HTR-8/SVneo (cell line): ENCODE results near the gene OBSCN.

Experiments
- DNase-seq: peaks from one replicate; pipeline ENCODE4 v3.0.0; 2011; ENCODE audit warnings: low spot score, mixed read lengths; ENCODE audit not compliant: insufficient read length
- FAIRE-seq: peaks from 2 replicates; lab custom pipeline; 2011; peaks lifted over from hg19 to GRCh38; lab: Jason Lieb, UNC

OBSCN gene

DNA sequence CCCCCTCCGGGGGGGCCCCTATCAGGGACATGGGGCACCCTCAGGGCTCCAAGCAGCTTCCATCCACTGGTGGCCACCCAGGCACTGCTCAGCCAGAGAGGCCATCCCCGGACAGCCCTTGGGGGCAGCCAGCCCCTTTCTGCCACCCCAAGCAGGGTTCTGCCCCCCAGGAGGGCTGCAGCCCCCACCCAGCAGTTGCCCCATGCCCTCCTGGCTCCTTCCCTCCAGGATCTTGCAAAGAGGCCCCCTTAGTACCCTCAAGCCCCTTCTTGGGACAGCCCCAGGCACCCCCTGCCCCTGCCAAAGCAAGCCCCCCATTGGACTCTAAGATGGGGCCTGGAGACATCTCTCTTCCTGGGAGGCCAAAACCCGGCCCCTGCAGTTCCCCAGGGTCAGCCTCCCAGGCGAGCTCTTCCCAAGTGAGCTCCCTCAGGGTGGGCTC is 163.9 kb downstream of the OBSCN start:
- FAIRE-seq (no peak), DNase-seq (no peak)

DNA sequence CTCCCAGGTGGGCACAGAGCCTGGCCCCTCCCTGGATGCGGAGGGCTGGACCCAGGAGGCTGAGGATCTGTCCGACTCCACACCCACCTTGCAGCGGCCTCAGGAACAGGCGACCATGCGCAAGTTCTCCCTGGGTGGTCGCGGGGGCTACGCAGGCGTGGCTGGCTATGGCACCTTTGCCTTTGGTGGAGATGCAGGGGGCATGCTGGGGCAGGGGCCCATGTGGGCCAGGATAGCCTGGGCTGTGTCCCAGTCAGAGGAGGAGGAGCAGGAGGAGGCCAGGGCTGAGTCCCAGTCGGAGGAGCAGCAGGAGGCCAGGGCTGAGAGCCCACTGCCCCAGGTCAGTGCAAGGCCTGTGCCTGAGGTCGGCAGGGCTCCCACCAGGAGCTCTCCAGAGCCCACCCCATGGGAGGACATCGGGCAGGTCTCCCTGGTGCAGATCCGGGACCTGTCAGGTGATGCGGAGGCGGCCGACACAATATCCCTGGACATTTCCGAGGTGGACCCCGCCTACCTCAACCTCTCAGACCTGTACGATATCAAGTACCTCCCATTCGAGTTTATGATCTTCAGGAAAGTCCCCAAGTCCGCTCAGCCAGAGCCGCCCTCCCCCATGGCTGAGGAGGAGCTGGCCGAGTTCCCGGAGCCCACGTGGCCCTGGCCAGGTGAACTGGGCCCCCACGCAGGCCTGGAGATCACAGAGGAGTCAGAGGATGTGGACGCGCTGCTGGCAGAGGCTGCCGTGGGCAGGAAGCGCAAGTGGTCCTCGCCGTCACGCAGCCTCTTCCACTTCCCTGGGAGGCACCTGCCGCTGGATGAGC is 164.5 kb downstream of the OBSCN start:
- FAIRE-seq (no peak), DNase-seq (no peak)

DNA sequence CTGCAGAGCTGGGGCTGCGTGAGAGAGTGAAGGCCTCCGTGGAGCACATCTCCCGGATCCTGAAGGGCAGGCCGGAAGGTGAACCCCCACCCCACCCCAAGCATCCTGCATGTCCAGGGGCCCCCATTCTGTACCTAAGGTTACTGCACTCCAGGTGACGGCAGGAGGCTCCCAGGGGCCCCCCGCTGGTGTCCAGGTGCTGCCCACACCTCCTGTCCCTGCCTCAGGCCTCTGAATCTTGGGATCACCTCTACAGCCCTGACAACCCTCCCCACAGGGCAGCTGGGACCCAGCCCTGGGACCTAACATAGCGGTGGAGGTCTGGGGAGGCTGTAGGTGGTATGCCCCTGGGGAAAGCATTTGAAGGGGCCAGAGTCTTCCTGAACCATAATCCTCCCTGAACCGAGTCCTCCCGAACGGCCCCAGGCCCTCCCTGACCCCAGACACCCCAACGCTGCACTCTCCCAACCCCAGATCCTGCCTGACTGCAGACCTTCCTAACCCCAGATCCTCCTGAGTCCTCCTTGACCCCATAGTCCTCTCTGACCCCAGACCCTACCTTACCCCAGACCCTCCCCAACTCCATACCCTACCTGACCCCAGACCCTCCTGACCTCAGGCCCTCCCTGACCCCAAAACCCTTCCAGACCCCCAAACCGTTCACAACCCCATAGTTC is 165.3 kb downstream of the OBSCN start:
- DNase-seq (no peak), FAIRE-seq (no peak)

DNA sequence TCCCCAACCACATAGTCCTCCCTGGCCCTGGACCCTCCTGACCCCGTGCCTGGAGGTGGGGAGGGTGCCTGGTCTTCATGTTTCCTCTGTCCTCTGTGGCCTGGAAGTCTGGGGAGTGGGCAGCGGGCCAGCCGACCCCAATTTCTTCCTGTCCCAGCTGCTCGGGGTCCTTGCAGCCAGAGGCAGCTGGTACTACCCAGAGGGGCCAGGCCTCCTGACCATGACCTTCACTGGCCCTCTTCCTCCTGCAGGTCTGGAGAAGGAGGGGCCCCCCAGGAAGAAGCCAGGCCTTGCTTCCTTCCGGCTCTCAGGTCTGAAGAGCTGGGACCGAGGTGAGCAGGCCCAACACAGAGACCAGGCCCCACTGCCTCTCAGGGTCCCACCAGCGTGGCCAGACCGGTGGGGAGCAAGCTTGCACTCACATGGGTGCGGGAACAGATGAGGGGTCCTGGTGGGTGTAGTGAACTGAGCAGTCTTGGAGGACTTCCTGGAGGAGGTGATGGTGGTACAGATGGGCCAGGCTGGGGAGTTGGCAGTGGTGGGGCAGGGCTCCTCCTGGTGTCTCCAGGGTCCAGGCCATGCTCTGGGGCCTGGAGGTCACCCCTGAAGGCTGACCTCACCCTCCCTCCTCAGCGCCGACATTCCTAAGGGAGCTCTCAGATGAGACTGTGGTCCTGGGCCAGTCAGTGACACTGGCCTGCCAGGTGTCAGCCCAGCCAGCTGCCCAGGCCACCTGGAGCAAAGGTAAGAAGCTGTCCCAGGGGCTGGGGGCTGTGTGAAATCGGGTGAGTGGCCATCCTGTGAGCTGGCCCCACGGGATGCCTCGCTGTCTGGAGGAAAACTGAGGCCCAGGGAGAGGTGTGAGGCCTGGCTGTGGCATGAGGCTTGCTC is 166.1 kb downstream of the OBSCN start:
- DNase-seq, result no peak
- no peak for FAIRE-seq

DNA sequence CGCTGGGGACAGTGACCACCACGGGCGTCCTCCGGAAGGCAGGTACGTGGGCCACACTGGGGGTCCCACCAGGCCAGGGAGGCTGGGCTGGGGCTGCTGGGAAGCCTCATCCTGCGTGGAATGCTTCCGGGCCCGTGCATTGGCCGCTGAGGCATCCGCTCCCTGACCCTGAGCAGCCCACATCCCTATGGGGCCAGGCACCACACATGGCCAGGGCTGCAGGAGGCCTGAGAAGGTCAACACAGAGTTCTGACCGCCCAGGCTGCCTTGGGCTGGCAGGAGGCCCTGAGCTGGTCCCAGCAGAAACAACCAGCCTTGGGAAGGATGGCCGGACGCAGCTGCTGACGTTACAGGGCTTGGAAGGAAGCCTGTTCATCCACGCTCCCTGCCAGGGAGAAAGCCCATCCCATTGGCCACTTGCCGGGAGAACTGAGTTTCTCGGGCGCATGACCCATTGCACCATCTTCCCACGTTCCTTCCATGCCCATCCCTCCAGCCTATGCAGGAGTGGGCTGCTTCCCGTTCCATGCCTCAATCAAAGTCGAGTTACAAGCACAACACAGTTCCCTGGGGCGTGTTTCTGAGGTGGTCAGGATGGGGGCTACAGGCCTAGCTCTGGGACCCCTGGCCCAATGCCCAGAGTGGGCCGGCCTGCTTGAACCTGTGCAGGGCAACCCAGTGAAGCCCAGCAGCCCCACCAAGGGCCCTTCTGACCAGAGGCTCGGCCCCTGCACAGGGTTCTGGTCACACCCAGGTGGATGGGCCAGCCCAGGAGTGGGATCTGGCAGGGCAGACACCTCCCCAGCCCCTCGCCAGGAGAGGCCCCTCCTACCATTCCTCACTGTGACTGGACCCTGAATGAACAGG is 167.1 kb downstream of the OBSCN start:
- DNase-seq (no peak), FAIRE-seq (no peak)

DNA sequence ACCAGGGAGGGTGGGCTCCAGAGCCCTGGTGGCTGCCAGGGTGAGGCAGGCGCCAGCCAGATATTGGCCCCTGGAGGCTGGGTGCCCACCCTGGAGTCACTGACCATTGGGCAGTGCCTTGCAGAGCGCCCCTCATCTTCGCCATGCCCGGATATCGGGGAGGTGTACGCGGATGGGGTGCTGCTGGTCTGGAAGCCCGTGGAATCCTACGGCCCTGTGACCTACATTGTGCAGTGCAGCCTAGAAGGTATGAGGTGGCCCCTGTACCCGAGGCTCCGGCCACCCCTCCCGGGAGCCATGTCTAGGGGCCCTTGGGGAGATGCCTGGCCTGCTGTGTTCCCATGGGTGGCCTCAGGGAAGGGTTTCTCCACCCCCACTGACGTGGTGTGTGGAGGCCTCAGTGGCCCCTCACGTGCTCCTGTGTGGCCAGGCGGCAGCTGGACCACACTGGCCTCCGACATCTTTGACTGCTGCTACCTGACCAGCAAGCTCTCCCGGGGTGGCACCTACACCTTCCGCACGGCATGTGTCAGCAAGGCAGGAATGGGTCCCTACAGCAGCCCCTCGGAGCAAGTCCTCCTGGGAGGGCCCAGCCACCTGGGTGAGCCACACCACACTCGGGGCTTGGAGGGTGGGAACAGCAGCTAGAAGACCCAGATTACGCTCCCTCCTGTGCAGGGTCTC is 167.9 kb downstream of the OBSCN start:
- FAIRE-seq, result no peak

DNA sequence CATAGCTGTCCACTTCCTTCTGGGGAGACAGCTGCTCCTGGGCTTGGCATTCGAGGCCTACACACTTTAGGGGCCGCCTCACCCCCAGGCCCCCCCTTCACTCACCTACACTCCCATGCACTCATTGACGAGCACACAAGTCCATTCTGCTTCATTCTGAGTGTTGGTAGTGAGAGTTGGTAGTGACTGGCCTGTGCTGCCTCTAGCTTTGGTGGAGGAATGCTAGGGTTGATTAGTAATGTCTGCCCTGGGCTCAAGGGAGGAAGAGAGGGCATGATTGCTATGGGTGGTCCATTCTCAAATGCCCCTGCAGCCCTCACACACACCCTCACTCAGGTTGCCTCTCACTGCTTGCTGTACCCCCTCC is 168.4 kb downstream of the OBSCN start:
- DNase-seq (no peak), FAIRE-seq (no peak)

More for the DNA sequence above, 167.9 kb downstream of the OBSCN start:
- no peak for DNase-seq

DNA sequence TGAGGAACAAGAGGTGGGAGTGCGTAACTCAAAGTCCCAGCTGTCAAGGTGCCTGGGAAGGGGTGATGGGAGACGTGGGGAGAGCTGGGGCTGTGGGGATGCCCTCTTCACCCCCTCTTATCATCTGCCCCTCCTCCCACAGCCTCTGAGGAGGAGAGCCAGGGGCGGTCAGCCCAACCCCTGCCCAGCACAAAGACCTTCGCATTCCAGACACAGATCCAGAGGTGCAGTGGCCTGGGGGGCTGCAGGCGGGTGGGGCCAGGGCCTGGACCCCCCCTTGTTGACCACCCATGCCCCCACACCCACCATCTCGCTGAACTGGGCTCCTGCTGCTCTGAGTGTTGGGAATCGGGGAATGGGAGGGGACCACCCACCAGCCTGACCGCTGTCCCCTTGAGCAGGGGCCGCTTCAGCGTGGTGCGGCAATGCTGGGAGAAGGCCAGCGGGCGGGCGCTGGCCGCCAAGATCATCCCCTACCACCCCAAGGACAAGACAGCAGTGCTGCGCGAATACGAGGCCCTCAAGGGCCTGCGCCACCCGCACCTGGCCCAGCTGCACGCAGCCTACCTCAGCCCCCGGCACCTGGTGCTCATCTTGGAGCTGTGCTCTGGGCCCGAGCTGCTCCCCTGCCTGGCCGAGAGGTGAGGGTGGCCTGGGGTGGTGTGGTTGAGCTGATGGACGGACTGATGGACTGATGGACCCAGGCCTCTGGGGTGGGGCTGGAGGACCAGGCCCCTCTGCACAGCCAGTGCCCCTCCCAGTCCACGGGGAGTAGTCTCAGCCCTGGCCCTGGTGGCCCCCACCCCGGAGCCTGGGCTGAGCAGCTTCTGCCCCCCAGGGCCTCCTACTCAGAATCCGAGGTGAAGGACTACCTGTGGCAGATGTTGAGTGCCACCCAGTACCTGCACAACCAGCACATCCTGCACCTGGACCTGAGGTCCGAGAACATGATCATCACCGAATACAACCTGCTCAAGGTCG is 169.1 kb downstream of the OBSCN start:
- DNase-seq, result no peak
- no peak for FAIRE-seq

DNA sequence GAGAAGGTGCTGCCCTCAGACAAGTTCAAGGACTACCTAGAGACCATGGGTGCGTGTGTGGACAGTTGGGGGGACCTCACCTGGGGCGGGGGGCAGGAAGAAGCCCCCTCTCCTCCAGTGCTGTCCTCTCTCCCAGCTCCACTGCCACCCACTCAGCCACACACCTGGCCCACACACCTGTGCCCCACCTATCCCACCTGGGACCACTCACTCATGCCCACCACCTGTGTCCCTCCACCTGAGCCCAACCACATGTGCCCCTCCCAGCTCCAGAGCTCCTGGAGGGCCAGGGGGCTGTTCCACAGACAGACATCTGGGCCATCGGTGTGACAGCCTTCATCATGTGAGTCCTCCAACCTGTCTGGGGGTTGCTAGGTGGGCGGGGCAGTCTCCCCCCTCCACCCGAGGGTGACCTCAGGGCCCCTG is 169.8 kb downstream of the OBSCN start:
- FAIRE-seq (peak; percentile 13), DNase-seq (no peak)

DNA sequence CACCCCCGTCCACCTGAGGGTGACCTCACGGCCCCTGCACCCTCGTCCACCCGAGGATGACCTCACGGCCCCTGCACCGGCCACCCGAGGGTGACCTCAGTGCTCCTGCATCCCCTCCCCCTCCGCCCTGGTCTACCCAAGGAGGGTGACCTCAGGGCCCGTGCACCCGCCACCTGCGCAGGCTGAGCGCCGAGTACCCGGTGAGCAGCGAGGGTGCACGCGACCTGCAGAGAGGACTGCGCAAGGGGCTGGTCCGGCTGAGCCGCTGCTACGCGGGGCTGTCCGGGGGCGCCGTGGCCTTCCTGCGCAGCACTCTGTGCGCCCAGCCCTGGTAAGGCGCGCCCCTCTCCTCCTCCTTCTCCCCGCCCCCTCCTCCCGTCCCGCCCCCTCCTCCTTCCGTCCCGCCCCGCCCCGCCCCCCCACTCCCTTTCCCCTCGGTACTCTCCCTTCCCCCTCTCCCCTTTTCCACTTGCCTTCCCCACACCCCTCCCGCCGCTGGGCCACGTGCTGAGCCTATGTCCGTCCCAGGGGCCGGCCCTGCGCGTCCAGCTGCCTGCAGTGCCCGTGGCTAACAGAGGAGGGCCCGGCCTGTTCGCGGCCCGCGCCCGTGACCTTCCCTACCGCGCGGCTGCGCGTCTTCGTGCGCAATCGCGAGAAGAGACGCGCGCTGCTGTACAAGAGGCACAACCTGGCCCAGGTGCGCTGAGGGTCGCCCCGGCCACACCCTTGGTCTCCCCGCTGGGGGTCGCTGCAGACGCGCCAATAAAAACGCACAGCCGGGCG is 170.4 kb downstream of the OBSCN start:
- FAIRE-seq, result no peak
- DNase-seq, result peak; percentile 53

DNA sequence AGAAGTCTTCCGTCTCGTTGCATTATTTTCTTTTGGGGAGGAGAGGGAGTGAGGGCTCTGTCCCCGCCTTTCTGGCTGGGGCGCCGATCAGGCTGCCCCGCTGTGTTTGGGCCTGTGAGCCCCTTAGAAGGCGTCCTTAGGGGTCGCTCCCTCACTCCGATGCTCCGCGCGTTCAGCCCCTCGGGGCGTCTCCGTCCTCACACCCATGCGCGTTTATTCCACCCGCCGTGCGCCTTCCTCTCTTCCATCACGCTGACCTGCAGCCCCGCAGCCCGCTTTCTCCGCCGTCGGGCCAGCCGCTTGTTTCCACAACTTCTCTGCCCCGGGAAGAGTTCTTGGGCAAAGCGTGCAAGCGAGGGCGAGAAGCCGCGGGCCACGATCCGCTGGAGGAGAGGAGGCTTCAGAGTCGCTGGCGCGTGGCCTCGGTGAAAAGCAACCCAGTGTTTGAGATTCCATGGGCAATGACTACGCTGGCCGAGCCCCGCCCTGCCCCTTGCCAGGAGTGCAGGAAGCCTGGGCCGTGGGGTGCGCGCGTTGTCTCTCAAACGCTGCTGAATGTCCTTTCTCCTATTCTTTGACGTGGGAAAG is 171.1 kb downstream of the OBSCN start:
- DNase-seq (no peak), FAIRE-seq (no peak)

DNA sequence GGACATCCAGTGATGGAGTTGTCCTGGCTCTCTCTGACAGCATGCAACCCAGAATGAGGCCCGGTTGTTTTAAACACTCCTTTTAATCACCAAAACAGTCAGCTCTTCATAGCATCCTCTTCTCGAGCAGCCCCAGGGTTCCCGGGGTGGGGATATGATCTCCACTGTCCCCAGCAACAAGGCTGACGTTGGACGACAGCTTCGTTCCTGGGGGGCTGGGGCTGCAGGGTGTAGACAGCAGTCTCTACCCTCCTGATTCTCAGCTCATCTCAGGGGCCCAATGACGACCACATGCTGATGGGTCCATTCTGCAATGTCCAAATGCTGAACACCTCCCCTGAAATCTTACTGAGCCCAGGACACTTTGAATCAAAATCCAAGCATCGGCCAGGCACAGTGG is 171.8 kb downstream of the OBSCN start:
- FAIRE-seq (no peak), DNase-seq (no peak)

DNA sequence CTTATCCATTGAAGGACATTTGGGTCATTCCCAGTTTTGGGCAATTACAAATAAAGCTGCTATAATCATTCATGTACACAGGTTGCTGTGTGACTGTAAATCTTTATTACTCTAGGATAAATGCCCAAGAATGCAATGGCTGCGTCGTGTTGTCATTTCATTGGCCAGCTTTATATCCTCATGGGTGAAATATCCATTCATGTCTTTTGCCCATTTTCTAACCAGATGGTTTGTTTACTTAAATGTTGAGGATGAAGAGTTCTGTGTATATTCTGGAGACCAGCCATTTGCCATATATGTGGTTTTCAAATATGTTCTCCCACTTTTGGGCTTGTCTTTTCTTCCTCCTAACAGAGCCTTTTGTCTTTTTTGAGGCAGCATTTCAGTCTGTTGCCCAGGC is 173.5 kb downstream of the OBSCN start:
- no peak for FAIRE-seq
- no peak for DNase-seq

DNA sequence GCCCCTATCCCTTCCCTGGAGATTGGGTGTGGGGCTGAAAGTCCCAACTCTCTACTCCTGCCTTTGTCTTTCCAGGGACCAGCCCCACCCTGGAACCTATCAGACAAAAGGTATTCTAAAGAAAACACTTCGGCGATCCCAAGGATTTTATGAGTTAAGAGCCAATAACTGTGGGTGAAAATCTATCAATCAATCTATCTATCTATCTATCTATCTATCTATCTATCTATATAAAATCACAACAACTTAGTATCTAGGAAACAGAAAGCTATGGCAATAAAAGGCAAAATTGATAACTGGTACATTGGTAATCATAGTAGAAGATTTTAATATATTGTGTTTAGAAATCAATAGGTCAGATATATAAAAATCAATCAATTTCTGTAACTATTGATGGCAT is 175.9 kb downstream of the OBSCN start:
- FAIRE-seq (no peak), DNase-seq (no peak)

DNA sequence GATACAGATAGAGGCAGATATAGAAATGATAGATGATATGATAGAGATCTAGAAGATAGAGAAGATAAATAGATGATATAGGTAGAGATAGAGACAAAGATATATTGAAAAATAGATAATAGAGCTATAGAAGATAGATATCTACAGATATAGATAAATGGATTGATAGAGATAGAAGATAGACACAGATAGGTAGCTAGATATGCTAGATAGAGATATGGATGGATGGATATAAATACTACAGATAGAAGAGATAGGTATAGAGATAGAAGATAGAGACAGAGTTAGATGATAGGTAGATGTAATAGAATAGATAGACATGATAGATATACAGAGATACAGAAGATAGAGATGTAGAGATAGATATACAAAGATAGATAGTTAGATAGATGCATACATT is 177.4 kb downstream of the OBSCN start:
- no peak for DNase-seq
- no peak for FAIRE-seq

DNA sequence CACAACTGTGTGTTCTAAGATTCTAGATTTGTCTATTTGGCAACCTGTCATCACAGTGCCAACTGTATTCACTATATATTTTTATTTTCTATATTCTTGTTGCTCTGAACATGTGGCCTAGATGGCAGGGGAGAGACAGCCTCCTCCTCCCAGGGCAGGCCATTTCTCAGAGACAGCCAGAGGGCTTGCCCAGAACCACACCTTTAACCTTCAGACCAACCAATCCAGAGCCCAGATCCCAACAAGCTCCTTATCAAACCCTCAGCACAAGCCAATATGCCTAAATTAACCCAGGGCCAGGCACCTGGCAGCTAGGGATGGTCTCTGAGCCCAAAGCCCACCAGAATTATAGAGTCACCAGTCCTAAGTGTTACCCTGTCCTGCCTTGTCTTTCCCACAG is 179.5 kb downstream of the OBSCN start:
- no peak for FAIRE-seq
- DNase-seq, result no peak

DNA sequence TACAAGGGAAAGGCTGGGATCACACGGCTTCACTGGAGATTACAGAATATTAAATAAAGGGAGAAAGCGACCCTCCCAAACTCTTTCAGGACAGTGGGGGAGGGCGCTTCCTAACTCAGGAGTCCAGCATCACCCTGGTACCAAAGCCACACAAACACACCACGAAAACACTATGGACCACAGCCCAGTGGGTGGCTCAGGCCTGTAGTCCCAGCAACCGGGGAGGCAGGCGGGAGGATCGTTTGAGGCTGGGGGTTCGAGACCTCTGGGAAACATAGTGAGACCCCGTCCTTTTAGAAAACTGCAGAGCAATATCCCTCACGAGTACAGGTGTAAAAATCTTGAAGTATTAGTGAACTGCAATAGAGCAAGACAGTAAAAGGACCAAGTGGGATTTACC is 182.8 kb downstream of the OBSCN start:
- no peak for DNase-seq
- FAIRE-seq, result no peak
